Brain microvascular endothelial cell (primary cell): ENCODE results near the gene KRT1.

Source experiments
- DNase-seq: peaks from one replicate; pipeline ENCODE4 v3.0.0-alpha.2; 2020
- H3K27ac ChIP-seq: fragments of 250-450 bp; sonication (Bioruptor Pico); 2 replicates; pipeline ENCODE4 v1.5.1; 2020; ENCODE audit warnings: mild to moderate bottlenecking, moderate library complexity
- H3K27me3 ChIP-seq: fragments of 250-450 bp; sonication (Bioruptor Pico); replicated peaks from 2 replicates; pipeline ENCODE4 v1.5.1; 2020; ENCODE audit warnings: mild to moderate bottlenecking
- H3K36me3 ChIP-seq: fragments of 250-450 bp; sonication (Bioruptor Pico); replicated peaks from 2 replicates; pipeline ENCODE4 v1.5.1; 2020; ENCODE audit warnings: mild to moderate bottlenecking
- H3K4me3 ChIP-seq: 2 replicates; pipeline ENCODE4 v1.5.1; 2011; ENCODE audit warnings: low read depth, mild to moderate bottlenecking, control low read depth, low read length, moderate library complexity
- in situ Hi-C: cut with HindIII; loops from 2 replicates; pipeline ENCODE4 v1.10.0; 2017; ENCODE audit warnings: low sequenced_read_pairs, low pct_ligation_motif_present
- TF ChIP-seq, protein P1 (sequence below): IDR thresholded peaks from 2 replicates; pipeline ENCODE4 v1.5.1; 2011; ENCODE audit warnings: low read depth, mild to moderate bottlenecking, moderate library complexity, low read length, control low read depth, inconsistent platforms; ENCODE audit errors: missing control alignments

The KRT1 gene

DNA sequence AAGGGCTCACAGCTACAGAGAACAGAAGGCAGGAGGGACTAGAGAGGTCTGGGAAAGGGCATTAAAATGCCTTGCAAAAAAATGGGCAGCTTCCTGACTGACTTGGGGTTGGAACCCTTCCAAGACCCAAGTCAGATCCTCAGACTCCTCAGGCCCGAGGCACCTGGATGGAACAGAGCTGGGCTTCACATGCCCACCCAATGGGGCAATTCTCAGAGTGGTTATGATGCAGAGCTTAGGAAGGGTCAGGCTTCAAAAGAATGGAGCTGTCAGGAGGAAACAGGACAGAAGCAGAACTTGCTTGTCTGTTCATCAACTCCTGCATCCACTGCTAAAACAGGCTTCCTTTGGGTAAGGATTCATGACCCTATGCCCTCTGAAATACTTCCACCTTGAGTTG lies 9.7 kb upstream of the KRT1 start:
- no peak overlapping the region for H3K27ac ChIP-seq
- no peaks in the 10 kb centered on the region for H3K36me3 ChIP-seq
- peaks cover 28% of the 10 kb centered on the region for H3K27me3 ChIP-seq
- TF ChIP-seq, protein P1, sequence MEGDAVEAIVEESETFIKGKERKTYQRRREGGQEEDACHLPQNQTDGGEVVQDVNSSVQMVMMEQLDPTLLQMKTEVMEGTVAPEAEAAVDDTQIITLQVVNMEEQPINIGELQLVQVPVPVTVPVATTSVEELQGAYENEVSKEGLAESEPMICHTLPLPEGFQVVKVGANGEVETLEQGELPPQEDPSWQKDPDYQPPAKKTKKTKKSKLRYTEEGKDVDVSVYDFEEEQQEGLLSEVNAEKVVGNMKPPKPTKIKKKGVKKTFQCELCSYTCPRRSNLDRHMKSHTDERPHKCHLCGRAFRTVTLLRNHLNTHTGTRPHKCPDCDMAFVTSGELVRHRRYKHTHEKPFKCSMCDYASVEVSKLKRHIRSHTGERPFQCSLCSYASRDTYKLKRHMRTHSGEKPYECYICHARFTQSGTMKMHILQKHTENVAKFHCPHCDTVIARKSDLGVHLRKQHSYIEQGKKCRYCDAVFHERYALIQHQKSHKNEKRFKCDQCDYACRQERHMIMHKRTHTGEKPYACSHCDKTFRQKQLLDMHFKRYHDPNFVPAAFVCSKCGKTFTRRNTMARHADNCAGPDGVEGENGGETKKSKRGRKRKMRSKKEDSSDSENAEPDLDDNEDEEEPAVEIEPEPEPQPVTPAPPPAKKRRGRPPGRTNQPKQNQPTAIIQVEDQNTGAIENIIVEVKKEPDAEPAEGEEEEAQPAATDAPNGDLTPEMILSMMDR = no peak
- in situ Hi-C loops = no loop called here
- no peak overlapping the region for H3K4me3 ChIP-seq
- no peak for DNase-seq

DNA sequence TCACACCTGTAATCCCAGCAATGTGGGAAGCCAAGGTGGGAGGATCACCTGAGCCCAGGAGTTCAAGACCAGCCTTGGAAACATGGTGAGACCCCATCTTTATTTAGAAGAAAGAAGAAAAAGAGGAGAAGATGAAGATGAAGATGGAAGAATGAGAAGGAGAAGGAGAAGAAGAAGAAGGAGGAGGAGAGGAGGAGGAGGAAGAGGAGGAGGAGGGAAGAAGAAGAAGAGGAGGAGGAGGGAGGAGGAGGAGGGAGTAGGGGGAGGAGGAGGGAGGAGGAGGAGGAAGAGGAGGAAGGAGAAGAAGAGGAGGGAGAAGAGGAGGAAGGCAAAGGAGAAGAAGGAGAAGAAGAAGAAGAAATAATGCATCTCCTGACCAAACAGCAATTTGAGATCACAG lies 9.0 kb upstream of the KRT1 start:
- in situ Hi-C loops = no loop called here
- H3K27ac ChIP-seq = no peak overlapping the region
- TF ChIP-seq, protein P1 = no peak
- peaks cover 28% of the 10 kb centered on the region for H3K27me3 ChIP-seq
- no peaks in the 10 kb centered on the region for H3K36me3 ChIP-seq
- no peak for DNase-seq
- H3K4me3 ChIP-seq = no peak overlapping the region

DNA sequence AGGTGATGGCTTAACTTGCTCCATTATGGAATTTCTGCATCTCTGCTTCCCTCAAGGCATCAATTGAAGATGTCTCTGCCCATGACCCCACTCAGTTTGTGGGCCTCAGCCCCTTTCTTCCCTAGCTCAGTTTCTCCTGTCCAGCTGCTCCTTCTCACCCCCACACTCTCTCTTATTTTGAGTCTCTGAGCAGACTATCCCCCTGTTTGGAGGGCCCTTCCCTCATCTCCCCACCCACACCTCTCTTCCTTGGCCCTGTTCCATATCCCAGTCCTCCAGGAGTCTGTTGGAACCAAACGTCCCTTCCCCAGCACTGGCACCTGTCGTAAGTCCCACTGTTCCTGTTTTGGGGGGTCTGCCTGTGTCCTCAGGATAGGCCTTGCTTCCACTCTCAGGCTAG lies 8.3 kb upstream of the KRT1 start:
- H3K27me3 ChIP-seq = peaks cover 28% of the 10 kb centered on the region
- no peak overlapping the region for H3K27ac ChIP-seq
- DNase-seq = no peak
- H3K4me3 ChIP-seq = no peak overlapping the region
- in situ Hi-C loops = no loop called here
- TF ChIP-seq, protein P1 = no peak
- H3K36me3 ChIP-seq = no peaks in the 10 kb centered on the region

DNA sequence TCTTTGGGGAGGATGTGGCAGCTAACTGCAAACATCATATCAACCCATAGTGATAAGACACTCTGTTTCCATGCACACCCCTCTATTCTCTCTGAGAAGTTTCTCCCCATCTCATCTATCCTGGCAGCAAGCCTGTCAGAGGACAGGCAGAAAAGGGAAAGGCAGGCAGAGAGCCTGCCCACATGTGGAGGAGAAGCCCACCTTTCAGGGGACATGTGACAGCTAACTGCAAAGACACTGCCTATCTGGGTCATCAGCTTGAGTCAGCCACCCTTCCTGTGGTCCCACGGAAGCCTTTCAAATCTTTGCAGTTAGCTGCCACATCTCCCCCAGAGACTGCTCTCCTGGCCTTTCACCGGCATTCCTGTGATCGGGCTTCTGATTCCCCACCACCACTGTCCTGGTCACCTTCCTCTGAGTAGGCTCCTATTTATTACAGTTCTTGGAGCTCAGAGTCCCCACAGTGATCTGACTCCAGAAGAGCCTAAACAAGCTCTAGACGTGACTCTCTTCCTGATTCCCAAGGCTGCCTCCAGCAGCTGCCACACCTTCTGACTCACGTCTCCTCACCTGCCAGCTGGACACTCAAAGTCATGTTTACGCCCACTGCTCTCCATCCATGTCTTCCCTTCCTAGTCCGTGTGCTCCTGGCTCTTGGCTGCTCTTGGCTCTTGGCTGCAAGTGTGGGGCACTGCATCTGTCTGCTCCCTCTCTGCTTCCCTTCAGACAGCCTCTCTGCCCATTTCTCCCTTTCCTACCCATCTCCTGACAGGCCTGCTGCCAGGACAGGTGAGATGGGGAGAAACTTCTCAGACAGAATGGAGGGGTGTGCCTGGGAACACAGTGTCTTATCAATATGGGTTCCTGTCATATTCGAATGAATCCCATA lies 7.5 kb upstream of the KRT1 start:
- H3K27ac ChIP-seq = no peak overlapping the region
- TF ChIP-seq, protein P1 = no peak
- H3K27me3 ChIP-seq = peaks cover 24% of the 10 kb centered on the region
- H3K4me3 ChIP-seq = no peak overlapping the region
- in situ Hi-C loops = no loop called here
- no peak for DNase-seq
- H3K36me3 ChIP-seq = no peaks in the 10 kb centered on the region

DNA sequence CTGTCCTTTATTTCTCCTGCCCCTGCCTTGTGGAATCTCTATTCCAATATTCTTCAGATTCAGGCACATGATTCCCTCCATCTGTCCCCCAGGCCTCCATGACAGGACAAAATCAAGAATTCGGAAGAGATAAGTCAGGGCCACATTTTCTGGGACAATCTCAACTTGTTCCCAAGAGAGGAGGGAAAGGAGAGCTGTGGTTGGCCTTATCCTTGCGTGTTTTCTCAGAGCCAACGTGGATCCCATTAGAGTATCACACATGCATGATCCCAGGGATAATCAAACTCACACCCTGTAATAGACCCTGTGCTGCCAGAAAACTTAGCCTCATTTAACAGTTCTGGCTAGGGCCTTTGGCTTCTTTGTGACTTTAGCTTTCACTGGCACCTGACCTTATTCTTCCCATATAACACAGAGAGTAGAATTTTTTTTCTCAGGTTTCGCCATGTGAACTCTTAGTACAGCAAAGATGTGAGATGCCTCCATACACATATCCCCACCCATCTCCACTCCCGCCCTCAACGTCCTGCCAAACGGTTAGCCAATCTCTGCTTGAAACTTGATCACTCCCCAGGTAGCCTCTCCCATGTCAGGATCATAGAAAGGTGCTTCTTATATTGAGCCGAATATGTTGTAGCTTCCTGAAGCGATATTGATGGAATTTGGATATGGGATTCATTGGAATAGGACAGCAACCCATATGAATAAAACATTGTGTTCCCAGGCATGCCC lies 6.7 kb upstream of the KRT1 start:
- peaks cover 18% of the 10 kb centered on the region for H3K27me3 ChIP-seq
- TF ChIP-seq, protein P1 = no peak
- no peaks in the 10 kb centered on the region for H3K36me3 ChIP-seq
- DNase-seq = no peak
- in situ Hi-C loops = no loop called here
- H3K27ac ChIP-seq = no peak overlapping the region
- H3K4me3 ChIP-seq = no peak overlapping the region
